HG03135 (cell line): ENCODE measurements around the gene METTL26.

ENCODE experiments used
- ATAC-seq: cut with Tn5 transposase; IDR thresholded peaks from one replicate; pipeline ENCODE4 v1.9.1; 2021; ENCODE audit warnings: mild to moderate bottlenecking, moderate library complexity; ENCODE audit not compliant: unreplicated experiment

METTL26 gene

DNA sequence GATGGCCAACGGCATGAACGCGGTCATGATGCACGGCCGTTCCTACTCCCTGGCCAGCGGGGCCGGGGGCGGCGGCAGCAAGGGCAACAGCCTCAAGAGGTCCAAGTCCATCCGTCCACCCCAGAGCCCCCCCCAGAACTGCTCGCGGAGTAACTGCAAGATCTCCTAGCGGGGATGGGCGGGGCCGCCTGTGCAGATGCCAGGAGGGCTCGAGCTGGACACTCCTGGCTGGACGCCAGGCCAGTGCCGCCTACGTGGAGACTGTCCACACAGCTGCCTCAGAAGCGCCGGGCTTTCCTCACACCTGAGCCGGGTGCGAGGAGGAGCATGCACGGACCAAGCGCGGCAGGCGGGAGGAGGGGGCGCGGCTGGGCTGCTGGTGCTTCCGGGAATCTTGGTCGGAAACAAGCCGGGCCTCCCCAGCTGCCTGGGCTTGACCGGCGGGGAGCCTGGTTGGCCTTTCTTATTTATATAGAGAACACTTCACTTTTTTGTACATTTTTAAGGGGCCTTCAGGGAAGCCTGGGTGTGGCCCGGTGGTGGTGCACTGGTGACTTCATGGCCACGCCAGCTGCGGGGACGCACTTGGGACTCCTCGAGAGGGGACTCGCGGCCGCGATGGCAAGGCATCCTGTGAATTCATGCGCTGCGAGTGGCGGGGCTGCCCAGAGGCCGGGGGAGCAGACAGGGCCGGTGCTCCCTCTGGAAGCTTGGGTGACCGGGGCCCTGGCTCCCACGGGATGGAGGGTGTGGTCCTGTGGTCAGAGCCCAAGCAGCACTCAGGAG lies 8.5 kb downstream of the METTL26 start:
- ATAC-seq = no peak

DNA sequence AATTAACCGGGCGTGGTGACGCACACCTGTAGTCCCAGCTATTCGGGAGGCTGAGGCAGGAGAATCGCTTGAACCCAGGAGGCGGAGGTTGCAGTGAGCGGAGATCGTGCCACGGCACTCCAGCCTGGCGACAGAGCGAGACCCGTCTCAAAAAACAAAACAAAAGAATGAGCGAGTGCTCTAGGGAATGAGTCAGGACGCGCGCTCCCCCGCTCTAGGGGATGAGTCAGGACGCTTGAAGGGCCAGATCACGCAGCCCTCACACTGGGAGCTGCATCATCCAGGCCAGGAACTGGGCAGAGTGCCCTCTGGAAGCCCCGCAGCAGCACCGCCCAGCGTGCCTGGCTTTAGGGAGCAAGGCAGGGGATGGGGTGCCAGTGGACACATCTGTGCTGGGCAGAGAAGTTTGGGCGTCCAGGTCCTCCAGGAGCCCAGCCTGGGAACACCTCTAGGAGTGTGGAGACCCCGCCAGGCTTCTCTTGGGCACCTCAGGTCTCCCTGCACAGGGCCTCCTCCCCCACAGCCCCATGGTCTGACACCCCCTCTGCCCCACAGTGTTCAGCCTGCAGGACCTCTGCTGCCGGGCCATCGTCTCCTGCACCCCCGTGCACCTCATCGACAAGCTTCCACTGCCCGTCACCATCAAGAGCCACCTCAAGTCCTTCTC lies 9.2 kb downstream of the METTL26 start:
- ATAC-seq = no peak

DNA sequence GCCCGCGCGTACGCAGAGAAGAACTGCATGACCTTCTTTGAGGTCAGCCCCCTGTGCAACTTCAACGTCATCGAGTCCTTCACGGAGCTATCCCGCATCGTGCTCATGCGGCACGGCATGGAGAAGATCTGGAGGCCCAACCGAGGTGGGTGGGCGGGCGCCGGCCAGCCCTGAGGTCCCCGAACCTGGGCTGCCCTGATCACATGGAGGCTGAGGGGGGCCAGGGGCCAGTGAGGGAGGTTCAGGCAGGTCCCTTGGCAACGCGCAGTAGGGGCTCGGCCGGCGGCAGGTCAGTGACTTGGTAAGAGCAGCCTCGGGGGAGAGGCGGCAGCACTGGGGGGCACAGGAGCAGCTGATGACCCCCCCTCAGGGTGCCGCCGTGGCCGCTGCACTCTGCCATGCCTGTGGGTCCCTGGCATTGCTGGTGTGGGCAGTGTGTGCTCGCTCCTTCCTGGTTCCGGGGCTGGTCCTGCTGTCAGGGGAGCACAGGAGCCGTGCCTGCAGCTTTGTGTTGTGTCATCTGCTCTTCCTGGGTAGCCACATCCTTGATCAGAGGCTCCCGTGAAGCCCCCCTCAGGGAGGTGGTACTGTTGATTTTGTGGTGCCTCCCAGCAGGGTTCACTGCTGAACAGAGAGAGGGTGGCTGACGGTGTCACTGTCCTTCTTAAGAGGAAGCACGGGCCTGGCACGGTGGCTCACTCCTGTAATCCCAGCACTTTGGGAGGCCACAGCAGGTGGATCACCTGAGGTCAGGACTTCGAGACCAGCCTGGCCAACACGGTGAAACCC lies 9.9 kb downstream of the METTL26 start:
- ATAC-seq = no peak

DNA sequence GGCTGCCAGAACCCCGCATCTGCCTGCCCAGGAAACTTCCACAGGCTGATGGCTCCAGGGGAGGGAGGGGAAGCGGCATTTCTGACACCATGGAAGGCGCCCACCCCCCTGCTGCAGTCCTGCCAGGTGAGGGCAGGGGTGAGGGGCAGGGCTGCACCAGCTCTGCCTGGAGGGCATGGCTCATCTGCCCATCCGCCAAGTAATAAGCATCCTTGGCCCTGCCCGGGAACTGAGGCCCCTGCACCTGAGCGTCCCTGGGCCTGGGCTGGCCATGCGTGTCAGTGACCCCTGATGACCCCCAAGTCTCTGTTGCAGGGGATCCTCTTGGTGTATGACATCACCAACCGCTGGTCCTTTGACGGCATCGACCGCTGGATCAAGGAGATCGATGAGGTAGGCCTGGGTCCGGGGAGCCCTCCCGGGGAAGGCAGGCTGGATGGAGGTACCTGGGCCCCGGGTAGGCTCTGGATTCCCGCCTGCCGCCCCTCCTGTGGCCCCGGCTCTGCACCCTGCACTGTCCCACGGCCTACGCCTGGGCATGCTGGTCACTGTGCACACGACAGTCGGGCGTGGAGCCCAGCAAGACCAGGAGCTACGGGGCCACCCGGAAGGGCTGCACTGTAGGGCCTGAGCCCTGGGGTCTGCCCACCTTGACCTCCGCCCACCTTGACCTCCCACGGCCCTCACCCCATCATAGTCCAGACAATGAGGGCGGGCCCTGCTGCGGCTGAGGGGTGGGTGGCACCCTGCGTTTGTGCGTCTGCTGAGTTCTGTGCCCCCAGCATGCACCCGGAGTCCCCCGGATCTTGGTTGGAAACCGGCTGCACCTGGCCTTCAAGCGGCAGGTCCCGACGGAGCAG lies 10.8 kb downstream of the METTL26 start:
- no peak for ATAC-seq

DNA sequence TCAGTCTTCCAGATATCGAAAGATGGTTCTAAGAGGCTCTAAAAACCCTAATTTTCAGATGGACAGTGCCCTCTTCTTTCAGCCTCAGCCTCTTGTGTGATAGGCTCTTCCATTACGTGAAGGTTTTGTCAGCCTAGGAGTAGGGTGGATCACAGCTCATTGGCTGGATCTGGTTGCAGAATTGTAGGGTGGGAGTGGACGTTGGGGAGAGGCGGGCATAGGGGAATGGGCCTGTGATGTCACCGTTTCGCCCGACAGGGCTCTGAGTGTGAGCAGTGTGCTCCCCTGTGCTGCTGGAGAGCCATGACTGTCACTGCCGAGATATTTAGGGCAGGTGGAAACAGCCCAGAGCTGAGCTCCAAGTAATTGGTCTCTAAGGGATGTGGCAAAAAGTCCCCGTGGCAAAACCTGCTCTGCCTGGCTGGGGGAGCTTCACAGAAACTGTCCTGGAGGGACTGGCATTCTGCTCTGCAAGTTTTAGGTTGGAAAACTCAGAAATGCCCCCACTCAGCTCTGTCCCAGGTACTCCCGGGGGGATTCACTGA lies 11.5 kb downstream of the METTL26 start:
- ATAC-seq = no peak

DNA sequence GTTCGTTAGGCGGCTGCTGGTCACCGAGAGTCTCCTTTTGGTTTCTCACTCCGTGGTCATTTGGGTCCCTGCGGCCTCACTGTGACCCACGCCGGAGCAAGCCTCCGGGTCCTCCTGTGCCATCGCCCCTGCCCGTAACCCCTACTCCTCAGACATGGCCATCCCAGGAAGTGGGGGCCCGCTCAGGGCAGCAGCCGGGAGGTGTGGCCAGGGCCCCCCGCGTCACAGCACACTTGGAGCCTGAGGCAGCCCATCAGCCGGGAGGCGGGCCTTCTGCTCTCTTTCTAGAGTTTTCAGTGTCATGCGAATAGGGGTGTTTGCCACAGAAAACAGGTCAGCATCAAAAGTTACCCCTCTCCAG lies 13.2 kb downstream of the METTL26 start:
- ATAC-seq = no peak

DNA sequence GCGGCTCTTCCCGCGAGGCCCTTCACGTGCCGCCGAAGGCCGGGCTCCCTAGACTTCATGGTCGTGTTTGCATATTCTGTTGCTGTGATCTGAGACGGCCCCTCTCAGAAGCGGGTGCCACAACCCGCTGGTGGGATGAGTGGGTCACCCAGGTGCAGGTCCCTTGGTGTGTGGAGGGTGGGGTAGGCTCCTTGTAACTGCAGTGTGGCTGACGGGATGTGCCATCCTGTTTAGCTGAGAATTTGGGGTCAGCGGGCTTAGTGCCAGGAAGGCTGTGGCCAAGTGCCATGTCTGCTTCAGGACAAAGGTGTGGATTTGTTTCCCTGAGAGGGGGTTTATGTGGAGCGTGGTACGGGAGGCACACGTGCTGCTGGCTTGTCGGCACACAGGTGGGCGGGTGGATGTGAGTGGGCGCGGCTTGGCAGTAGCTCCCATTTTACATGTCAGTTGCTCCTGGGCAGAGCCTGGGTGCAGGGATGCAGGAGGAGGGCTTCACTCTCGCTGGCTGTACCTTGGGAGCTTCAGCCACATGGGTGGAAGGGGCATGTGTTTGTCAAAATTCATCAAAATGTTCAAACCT lies 14.5 kb downstream of the METTL26 start:
- no peak for ATAC-seq

DNA sequence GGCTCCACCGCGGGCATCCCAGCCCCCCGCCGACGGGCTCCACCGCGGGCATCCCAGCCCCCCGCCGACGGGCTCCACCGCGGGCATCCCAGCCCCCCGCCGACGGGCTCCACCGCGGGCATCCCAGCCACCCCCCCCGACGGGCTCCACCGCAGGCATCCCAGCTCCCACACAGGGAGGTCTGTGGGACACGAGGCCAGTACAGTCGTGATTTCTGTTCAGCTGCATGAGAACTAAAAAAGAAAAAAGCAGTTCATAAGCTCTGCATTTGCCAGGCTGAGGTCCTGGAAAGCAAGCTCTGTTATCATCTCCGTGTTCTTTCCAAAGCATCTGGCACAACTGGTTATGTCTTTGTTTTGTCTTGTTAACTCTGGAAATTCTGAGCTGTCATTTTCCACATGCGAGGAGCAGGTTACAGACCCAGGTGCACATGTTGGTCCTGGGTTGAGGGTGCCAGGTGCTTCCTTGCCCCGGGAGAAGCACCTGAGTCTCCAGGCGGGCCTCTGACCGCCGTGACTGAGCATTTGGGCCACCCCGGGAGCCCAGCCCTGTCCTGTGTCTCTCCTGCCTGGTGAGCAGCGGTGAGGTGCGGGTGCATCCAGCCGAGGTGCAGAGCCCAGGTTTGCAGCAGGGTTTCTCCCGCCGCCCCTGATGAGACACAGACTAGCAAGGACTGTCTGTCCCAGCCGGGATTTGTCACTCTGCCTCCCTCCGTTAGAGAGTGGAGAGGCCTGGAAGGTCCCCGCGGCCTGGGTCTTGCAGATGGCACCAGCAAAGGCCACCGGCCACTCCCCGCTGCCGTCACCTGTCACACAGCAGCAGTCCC lies 15.2 kb downstream of the METTL26 start:
- no peak for ATAC-seq

DNA sequence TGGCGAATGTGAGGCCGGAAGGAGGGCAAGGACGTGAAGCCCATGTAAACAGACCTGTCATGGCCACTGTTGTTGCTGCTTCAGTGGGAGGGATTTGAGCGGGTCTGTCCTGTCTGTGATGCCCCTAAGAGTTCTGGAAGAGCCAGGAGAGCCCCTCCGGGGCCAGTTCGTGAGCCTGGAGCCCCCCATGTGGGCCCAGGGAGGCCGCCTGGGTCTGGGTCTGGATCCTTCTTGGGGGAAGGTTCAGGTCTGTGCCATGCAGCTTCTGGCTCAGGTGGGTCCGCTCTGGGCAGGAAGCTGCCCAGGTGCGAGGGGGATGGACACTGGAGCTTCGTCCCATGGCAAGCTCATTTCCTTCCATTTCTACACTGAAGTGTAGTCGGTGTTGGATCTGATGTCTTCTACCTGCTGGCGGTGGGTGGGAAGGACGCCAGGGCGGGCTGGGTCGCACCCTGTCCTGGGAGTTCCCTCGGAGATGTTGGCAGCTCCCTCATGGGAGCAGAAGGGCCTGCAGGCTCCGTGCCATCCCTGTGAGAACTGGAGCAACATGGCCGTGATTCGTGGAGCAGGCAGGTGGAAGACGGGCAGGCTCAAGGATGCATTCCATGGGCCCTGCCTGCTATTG lies 16.5 kb downstream of the METTL26 start:
- no peak for ATAC-seq

DNA sequence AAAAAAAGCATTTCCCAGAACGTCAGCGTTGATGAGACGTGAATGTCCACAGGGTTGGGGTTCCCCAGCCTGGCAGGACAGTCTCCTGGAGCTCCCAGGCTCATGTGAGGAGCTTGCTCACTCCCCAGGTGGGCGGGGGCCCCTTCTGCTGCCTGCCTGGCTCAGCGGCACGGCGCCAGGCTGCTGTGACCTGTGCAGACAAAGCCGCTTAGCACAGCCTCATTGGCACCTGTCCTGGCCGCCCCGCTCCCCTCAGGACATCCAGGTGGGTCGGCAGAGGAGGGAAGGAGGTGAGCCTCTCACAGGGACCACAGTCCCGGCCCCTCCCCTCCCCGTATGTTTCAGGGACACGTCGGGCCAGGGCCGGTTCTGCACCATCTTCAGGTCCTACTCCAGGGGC lies 18.2 kb downstream of the METTL26 start:
- no peak for ATAC-seq

DNA sequence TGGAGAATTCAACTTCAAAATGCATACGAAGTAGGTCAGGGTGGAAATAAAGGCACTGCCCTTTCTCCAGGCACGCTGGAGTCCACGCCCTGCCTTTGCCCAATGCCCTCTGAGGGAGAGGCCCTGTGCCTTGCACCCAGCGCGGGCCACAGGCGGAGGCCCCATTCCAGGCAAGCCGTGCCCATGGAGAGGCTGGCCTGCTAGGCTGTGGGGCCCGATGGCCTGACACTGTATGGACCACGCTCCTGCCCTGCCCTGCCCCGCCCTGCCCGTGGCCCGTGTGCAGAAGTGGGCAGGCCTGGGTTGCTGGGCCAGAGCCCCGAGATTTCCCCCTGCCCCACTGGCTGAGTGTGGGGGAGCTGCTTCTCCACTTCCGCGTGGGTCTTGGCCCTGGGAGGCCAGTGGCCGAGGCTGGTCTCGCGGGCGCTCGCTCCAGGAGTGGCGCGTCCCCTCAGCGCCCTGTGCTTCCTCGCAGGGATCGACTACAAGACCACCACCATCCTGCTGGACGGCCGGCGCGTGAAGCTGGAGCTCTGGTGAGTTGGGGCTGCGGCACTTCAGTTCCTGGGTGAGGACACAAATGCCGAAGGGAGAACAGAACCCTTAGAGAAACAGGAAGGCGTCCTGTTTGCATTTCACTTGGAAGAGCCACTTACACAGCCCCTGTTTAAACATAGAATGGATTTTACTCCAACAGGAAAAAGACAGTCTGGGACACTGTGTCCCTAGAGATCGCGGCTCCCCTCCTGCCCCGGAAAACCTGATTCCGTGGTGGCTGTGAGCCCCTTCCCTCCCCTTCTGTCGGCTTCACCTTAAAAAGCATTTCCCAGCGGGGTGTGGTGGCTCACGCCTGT lies 19.1 kb downstream of the METTL26 start:
- no peak for ATAC-seq

DNA sequence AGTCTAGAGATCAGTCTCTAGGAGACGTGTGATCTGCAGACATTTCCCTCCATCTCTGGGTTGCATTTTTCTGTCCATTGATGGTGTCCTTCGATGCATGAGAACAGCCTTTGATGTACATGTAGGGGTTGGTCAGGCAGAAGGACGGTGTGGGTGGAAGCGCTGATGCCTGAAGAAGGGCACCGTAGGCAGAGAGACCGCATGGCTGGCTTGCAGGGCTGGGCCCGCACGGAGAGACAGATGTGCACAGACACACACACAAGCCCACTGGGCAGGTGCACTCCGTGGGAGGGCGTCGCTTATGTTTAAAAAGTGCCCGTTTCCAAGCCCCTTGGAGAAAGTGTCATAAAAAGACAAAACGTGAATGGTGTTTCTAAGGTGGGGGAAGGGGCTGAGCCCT lies 21.0 kb downstream of the METTL26 start:
- ATAC-seq = no peak

DNA sequence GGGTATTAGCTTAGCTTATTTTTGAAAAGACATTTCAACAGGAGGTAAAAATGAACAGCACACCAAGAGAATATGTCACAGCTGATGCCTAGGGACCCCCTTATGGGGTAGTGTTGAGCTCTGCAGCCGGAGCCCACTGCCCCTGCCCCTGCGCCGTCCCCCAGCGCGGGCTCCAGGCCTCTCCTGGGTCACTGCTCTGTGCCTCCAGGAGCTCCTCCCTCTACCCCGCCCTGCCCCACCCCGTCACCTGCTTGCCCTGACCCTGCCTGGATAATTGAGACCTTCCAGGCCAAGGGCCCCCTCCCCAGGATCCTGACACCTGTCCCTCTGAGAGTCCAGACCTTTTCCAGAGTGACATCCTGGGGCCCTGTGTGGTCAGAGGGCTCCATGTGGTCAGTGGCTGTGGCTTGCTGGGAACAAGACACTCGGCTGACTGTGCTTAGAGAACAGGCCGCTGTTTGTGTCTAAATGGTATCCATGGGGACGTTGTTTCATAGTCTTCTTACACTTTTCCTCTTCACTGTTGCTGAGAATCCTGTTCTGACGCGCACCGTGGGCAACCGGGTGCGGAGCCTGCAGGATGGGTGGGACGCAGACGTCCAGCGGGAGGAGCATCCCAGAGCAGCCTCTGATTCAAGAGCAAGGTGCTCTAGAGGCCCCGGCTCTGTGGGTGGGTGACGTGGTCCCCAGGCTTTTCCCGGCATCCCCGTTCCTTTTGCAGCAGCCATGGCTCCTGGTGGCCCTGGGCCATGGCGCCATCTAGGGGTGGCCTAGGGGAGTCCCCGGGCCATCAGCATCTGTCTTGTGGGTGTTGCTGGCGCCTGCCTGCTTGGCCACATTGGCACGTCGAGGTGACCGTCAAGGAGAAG lies 25.4 kb downstream of the METTL26 start:
- ATAC-seq = no peak

DNA sequence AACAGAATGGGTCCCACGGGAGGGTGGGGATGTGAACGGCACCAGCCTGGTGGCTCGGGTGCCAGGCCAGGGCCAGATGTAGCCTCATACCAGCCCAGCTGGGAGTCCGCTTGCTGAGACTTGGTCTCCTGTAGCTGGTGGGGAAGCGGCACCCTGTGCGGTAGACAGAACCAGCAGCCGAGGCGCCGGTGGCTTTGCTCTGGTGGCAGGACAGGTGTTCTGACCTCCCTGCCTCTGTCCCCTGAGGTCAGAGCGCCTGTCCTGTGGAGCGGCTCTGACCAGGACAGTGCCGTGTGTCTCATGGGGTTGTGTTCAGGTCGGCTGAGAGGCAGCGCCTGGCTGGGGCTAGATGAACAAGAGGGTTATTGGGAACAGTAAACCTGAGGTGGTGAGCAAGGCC lies 26.1 kb downstream of the METTL26 start:
- no peak for ATAC-seq

DNA sequence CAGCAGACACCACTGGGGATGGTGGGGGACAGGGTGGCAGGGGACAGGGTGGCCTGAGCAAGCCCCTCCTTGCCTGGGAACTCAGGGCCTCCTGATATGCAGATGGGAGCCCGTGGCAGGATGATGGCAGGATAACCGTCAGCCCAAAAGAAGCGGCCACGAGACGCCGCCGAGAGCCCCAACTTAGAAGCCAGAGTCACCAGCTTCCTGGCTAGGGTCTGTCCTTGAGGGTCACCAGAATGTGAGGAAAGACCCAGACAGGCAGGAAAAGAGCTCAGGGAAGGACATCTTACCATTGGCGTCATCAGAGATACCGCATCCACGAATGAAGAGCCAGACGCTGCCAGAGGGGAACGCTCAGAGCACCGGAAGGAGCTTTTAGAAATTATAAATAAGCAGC lies 26.8 kb downstream of the METTL26 start:
- no peak for ATAC-seq

DNA sequence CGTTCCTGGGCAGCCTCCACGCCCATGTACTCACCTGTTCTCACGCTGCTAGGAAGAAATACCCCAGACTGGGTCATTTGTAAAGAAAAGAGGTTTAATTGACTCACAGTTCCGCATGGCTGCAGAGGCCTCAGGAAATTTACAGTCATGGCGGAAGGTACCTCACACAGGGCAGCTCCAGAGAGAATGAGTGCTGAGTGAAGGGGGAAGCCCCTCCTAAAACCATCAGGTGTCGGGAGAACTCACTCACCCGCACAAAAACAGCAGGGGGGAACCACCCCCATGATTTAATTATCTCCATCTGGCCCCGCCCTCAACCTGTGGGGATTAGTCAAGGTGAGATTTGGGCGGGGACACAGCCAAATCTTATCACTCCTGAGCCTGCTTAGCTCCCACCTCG lies 28.1 kb downstream of the METTL26 start:
- no peak for ATAC-seq

DNA sequence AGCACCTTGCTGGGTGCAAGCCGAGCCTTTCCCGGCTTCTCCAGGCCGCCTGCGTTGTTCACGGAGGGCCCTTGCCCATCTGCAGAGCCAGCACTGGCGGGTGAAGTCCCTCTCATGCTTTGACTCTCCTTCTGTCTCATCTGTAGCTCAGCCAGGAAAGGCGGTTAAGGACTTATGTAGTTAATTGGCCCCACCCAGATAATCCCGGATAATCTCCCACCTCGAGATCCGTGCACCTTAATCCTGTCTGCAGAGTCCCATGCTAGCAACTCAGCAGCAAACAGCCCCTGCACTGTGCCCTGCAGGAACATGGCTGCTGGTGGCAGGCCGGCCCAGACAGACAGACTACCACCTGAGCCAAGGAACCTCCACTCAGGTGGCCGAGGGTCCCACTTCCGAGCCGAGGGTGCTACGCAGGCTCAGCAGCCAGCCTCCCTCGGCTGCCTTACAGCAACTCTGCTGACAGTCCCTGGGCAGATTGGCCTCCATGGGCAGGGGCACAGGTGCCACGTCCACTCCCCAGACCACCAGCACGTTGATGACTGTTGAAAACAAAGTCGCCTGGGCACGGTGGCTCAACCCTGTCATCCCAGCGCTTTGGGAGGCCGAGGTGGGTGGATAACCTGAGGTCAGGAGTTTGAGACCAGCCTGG lies 29.3 kb downstream of the METTL26 start:
- no peak for ATAC-seq
